Duodenal mucosa (tissue), 2 donors: Measurements from ENCODE around the gene LEMD3.

ENCODE experiments used
- H3K27ac ChIP-seq: one replicate; pipeline ENCODE4 v1.7.0; 2013; ENCODE audit warnings: low read depth, low read length
- H3K27me3 ChIP-seq, 2 donors: one replicate each; pipeline ENCODE4 v1.7.0; 2013; ENCODE audit warnings: low read length in 2 of 2, control low read depth in 1 of 2; ENCODE audit not compliant: insufficient read depth in 2 of 2, control insufficient read depth in 1 of 2
- H3K36me3 ChIP-seq, 2 donors: one replicate each; pipeline ENCODE4 v1.7.0; 2013; ENCODE audit warnings: low read length in 2 of 2, control low read depth in 1 of 2; ENCODE audit not compliant: insufficient read depth in 2 of 2, control insufficient read depth in 1 of 2
- H3K4me1 ChIP-seq, 2 donors: one replicate each; pipeline ENCODE4 v1.7.0; 2013; ENCODE audit warnings: low read length in 2 of 2, control low read depth in 1 of 2; ENCODE audit not compliant: insufficient read depth in 2 of 2, control insufficient read depth in 1 of 2
- H3K4me3 ChIP-seq, 2 donors: one replicate each; pipeline ENCODE4 v1.7.0; 2013; ENCODE audit warnings: low read length in 2 of 2, low read depth in 1 of 2
- H3K9ac ChIP-seq, 2 donors: one replicate each; pipeline ENCODE4 v1.7.0; 2013; ENCODE audit warnings: low read length in 2 of 2, low read depth in 1 of 2
- H3K9me3 ChIP-seq, 2 donors: one replicate each; pipeline ENCODE4 v1.7.0; 2013; ENCODE audit warnings: low read length in 2 of 2, control low read depth in 1 of 2; ENCODE audit not compliant: control insufficient read depth in 1 of 2

Gene LEMD3

DNA sequence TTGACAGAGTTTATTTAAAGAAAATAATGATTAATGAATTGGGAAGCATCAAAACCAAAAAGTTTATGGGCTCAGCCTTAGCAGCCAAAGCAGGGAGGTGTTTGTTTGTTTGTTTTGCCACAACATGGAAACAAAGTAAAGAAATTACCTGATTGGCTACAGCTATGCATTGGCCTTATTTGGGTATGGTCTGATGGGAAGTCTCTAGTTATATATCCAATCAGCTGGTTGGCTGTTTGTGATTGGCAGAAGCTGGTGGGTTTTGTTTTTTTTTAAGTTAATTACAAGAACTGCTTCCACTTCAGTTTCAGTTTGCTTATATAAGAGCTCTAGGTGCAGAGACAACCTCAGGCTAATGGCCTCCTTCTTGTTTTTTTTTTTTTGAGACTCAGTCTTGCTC lies 4.6 kb upstream of the LEMD3 start:
- Histone ChIP-seq H3K4me3 (no peak overlapping the region), H3K4me1 (peaks cover 4 to 10% of the 10 kb centered on the region in 2 donors), H3K9ac (no peak overlapping the region), H3K27ac (no peak overlapping the region), H3K27me3 (peaks cover 0 to 20% of the 10 kb centered on the region in 2 donors), H3K36me3 (no peaks in the 10 kb centered on the region), H3K9me3 (no peaks in the 10 kb centered on the region)

DNA sequence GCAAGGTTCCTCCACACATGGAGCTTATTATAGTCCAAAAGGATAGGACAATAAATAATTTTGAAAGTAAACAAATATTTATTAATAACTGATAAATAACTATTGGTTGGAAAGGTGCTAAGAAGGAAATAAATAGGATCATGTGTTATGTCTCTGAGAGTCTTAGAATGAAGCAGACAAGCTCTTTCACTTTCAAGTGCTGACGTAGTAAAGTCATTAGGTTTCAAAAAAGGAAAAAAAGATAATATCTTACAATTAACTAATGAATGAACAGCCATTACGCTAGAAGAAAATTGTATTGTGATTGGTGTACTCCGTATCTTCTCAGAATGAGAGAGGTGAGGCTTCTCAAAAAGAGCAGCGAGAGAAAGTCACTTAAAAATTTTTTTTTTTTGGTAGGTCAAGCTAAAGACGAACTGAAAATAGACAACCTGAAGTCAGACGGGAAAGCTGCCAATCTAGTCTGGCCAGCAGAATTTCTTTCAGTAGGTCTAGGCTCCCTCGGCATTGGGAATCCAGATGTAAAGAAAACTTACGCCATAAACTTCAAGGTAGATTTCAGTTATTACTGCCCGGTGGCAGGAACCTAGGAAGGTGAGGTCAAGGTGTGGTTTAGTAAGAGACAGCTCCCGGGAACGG lies 583 bp upstream of the LEMD3 start:
- Histone ChIP-seq H3K9ac (peak overlapping the region; percentile 91 to 92), H3K36me3 (no peaks in the 10 kb centered on the region), H3K4me1 (peaks cover 27 to 39% of the 10 kb centered on the region in 2 donors), H3K9me3 (no peaks in the 10 kb centered on the region), H3K4me3 (peak overlapping the region; percentile 82 to 91), H3K27me3 (no peaks in the 10 kb centered on the region), H3K27ac (peak overlapping the region; percentile 89)

DNA sequence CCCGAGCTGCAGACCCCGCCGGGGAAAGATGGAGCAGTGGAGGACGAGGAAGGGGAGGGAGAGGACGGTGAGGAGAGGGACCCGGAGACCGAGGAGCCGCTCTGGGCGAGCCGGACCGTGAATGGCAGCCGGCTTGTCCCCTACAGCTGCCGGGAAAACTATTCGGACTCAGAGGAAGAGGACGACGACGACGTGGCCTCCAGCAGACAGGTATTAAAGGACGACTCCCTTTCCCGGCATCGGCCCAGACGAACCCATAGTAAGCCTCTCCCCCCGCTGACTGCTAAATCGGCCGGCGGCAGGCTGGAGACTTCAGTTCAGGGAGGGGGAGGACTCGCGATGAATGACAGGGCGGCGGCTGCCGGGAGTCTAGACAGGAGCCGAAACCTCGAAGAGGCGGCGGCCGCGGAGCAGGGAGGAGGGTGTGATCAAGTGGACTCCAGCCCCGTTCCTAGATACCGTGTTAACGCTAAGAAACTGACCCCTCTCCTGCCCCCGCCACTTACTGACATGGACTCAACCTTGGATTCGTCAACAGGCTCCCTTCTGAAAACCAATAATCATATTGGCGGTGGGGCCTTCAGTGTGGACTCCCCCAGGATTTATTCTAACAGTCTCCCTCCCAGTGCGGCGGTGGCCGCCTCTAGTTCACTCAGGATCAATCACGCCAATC lies 962 bp downstream of the LEMD3 start:
- Histone ChIP-seq H3K4me3 (peak overlapping the region; percentile 82 to 91), H3K4me1 (peaks cover 30 to 51% of the 10 kb centered on the region in 2 donors), H3K36me3 (peaks cover 0 to 8% of the 10 kb centered on the region in 2 donors), H3K9me3 (no peaks in the 10 kb centered on the region), H3K27ac (peak overlapping the region; percentile 89), H3K9ac (peak overlapping the region; percentile 91 to 92), H3K27me3 (no peaks in the 10 kb centered on the region)

DNA sequence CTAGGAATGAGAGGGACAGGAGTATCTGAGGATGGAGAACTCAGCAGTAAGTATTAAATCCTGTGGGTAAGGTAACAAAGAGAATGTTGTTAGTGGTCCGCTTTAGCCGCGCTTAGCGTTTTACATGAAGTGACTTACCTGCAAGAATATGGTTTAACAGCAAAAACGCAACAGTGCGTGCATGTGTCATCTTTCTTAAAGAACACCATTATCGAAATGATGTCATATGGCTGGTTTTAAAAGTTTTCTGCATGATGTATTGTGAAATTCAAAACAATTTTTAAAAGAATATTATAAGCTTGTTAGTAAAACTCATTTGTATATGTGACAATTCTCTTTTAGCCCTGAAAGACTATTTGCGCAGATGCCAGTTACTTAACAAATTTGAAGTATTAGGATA lies 1.7 kb downstream of the LEMD3 start:
- H3K27me3 ChIP-seq, result no peaks in the 10 kb centered on the region

DNA sequence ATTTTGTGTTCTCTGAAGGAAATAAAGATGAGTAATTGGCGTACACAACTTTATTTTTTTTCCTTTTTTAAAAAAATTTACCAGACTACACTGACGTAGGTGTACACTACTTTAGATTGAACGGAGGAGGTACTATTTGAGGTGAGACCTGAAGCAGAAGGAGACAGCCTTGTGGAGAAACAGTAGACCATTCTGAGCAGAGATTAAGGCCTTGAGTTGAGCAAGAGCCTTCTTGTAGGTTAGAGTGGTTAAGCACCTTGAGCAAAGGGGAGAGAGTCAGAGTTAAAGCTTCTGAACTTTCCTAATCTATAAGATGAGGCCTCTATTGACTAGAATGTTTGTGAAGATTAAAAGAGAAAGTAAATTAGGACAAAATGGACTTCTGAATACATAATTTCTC lies 2.5 kb downstream of the LEMD3 start:
- no peak overlapping the region for H3K27ac ChIP-seq
- peaks cover 8 to 18% of the 10 kb centered on the region in 2 donors for H3K36me3 ChIP-seq
- peak overlapping the region; percentile 82 to 91 for H3K4me3 ChIP-seq
- H3K27me3 ChIP-seq, result no peaks in the 10 kb centered on the region
- H3K4me1 ChIP-seq, result peaks cover 34 to 58% of the 10 kb centered on the region in 2 donors
- no peak overlapping the region for H3K9ac ChIP-seq
- H3K9me3 ChIP-seq, result no peaks in the 10 kb centered on the region

More for the DNA sequence above, 1.7 kb downstream of the LEMD3 start:
- Histone ChIP-seq H3K4me3 (peak overlapping the region; percentile 82 to 91), H3K9me3 (no peaks in the 10 kb centered on the region), H3K9ac (peak overlapping the region; percentile 91 to 92), H3K36me3 (peaks cover 5 to 15% of the 10 kb centered on the region in 2 donors), H3K4me1 (peaks cover 34 to 56% of the 10 kb centered on the region in 2 donors), H3K27ac (no peak overlapping the region)

DNA sequence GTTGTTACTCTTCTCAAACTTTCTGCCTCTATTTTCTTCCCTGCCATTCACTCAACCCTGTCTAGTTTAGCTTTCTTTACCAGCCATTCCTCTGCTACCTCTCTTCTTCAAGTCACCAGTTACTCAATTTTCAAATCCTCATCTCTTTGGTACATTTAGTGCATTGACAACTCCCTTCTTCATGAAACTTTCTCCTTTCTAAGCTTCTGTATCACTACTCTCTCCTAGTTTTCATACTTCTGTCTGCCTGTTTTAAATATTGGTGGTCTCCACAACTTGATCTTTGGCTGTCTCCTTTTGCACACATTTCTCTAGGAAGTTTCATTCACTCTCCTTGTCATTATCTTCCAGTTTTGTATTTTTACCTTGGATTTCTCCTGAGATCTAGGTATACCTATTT lies 6.0 kb downstream of the LEMD3 start:
- Histone ChIP-seq H3K9me3 (no peaks in the 10 kb centered on the region), H3K27me3 (no peaks in the 10 kb centered on the region), H3K4me3 (no peak overlapping the region), H3K4me1 (peaks cover 30 to 48% of the 10 kb centered on the region in 2 donors), H3K36me3 (peaks cover 8 to 21% of the 10 kb centered on the region in 2 donors), H3K9ac (no peak overlapping the region), H3K27ac (no peak overlapping the region)

DNA sequence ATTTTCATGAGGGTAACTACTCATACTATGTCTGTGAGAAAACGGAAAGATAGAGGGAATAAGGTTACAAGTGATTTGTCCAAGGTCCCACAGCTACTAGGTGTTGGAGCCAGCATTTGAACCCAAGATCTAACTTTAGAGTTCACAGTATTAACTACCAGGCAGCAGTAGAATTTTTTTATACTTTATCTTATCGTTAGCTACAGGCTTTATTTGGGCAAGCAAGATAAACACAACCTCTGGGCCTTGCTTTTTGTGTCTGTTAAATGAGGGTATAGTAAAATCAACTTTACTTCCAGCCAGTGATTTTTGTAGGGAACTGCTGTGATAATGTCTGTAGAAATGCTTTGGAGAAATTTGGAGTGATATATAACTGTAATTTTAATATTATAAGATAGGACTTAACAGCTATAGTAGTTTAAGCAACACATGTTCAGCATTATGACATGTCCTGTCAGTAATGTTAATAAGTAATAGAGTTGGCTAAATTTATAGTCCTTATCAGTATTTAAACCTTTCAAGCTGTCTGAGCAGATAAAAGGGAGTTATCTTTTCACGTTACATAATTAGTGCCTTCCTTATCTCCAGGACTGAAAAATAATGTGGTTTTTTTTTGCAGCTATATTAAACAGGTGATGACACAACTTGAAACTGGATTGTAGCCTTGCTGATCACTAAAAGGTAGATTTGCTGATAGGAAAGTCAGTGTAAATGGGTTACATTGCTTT lies 12.8 kb downstream of the LEMD3 start:
- H3K4me1 ChIP-seq, result peaks cover 5 to 32% of the 10 kb centered on the region in 2 donors
- H3K36me3 ChIP-seq, result peaks cover 0 to 3% of the 10 kb centered on the region in 2 donors
- H3K27me3 ChIP-seq, result no peaks in the 10 kb centered on the region
- no peak overlapping the region for H3K4me3 ChIP-seq
- H3K27ac ChIP-seq, result no peak overlapping the region
- no peak overlapping the region for H3K9ac ChIP-seq
- no peaks in the 10 kb centered on the region for H3K9me3 ChIP-seq

DNA sequence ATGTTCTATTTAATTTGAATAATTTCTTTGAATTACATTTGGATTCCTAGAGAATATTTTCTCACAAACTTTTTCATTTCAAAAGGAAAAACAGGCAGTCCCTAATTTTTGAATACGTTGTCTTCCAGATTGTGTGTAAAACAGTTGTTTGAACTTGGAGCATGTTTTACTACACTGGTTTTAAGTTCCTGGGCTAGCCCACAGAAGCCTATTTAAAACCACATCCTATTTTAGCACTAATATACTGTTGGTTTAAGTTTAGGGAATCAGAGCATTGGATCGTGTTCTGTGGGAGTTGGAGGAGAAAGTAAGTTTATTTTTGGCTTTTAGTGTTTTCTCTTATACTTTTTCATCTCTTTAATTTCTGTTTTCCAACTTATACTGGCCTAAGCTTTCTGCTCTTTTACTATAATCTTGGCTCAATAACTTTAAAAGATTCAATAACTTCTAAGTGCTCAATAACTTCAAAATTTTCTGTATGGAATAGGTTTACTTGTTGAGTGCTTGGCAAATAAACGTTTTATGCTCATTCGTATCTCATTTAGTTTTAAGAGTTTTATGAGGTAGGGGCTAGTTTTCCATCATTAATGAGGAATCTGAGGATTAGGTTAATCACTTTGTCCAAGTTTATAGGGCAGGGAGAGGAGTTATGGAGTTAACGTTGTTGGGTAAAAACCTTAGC lies 14.9 kb downstream of the LEMD3 start:
- Histone ChIP-seq H3K9me3 (no peaks in the 10 kb centered on the region), H3K9ac (no peak overlapping the region), H3K4me1 (peaks cover 9 to 38% of the 10 kb centered on the region in 2 donors)

DNA sequence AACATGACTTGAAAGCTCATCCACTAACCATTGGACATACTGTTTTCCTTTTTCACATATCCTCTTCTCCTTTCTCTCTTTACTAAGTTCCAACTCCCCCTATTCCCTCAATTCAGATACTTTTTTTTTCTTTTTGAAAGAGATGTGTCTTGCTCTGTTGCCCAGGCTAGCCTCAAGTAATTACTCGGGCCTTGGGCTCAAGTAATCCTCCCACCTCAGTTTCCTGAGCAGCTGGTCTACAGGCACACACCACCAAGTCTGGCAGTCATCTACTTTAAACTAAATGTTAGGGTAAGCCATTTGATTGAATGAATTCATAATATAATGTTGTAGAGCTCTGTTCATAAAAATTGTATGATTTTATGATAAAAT lies 15.5 kb downstream of the LEMD3 start:
- Histone ChIP-seq H3K4me1 (peaks cover 9 to 38% of the 10 kb centered on the region in 2 donors), H3K4me3 (no peak overlapping the region), H3K9me3 (no peaks in the 10 kb centered on the region), H3K27me3 (no peaks in the 10 kb centered on the region), H3K9ac (no peak overlapping the region), H3K27ac (no peak overlapping the region), H3K36me3 (no peaks in the 10 kb centered on the region)

More for the DNA sequence above, 14.9 kb downstream of the LEMD3 start:
- Histone ChIP-seq H3K4me3 (no peak overlapping the region), H3K36me3 (no peaks in the 10 kb centered on the region), H3K27me3 (no peaks in the 10 kb centered on the region), H3K27ac (no peak overlapping the region)
